K562 (cell line): ENCODE measurements around the gene IL13.

Experiments
- HNRNPL ChIP-seq: fragments of 200-400 bp; formaldehyde crosslinking; IDR thresholded peaks from 2 replicates; pipeline ENCODE4 v1.6.1; 2017; ENCODE audit warnings: low read depth, mild to moderate bottlenecking, low read length
- PURB ChIP-seq: sonication (generic); formaldehyde crosslinking; IDR thresholded peaks from 2 replicates; pipeline ENCODE4 v1.9.0; 2021; ENCODE audit warnings: low read depth, mild to moderate bottlenecking, missing genetic modification reagents
- ZFX ChIP-seq: sonication (generic); formaldehyde crosslinking; IDR thresholded peaks from 2 replicates; pipeline ENCODE4 v1.8.0; 2022; ENCODE audit warnings: mild to moderate bottlenecking, missing genetic modification reagents, moderate library complexity
- ZNF174 ChIP-seq: fragments of 250-450 bp; sonication (Bioruptor Pico); IDR thresholded peaks from 2 replicates; pipeline ENCODE4 v1.4.0; 2020; ENCODE audit warnings: mild to moderate bottlenecking
- TF ChIP-seq, protein P1 (sequence below), 3 experiments: IDR thresholded peaks in 2 of 3; conservative IDR thresholded peaks in 1 of 3; 2 replicates each; pipeline ENCODE4 v1.5.1; 2011 to 2012; ENCODE audit warnings: low read length in 3 of 3, mild to moderate bottlenecking in 3 of 3, control low read depth in 2 of 3, improper control_type of control experiment in 1 of 3, inconsistent platforms in 1 of 3, low read depth in 1 of 3, mixed read lengths in 1 of 3, moderate library complexity in 1 of 3; ENCODE audit not compliant: insufficient read depth in 2 of 3
- TF ChIP-seq, protein P2 (sequence below), 2 experiments: fragments of 450-650 bp; formaldehyde crosslinking in 1 of 2; IDR thresholded peaks; 2 replicates each; pipeline versions ENCODE4 v1.4.0 to v1.6.1; 2014 to 2020; ENCODE audit warnings: mild to moderate bottlenecking in 2 of 2, borderline replicate concordance in 1 of 2, low read depth in 1 of 2

GRCh38 chr5:132687995-132688394, 30.0 kb downstream of the IL13 start:
- TF ChIP-seq, protein P1, sequence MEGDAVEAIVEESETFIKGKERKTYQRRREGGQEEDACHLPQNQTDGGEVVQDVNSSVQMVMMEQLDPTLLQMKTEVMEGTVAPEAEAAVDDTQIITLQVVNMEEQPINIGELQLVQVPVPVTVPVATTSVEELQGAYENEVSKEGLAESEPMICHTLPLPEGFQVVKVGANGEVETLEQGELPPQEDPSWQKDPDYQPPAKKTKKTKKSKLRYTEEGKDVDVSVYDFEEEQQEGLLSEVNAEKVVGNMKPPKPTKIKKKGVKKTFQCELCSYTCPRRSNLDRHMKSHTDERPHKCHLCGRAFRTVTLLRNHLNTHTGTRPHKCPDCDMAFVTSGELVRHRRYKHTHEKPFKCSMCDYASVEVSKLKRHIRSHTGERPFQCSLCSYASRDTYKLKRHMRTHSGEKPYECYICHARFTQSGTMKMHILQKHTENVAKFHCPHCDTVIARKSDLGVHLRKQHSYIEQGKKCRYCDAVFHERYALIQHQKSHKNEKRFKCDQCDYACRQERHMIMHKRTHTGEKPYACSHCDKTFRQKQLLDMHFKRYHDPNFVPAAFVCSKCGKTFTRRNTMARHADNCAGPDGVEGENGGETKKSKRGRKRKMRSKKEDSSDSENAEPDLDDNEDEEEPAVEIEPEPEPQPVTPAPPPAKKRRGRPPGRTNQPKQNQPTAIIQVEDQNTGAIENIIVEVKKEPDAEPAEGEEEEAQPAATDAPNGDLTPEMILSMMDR (IDR thresholded peaks at IDR 0.05 in 2 of 3, conservative IDR thresholded peaks at IDR 0.05 in 1 of 3; ENCODE audit: insufficient read depth in 2 of 3, low read depth in 1 of 3, low read length in 3 of 3) = no peak
- TF ChIP-seq HNRNPL = no peak
- no peak for TF ChIP-seq ZNF174 (CRISPR knock-in tag)
- no peak for TF ChIP-seq PURB (CRISPR knock-in tag)
- TF ChIP-seq, protein P2, sequence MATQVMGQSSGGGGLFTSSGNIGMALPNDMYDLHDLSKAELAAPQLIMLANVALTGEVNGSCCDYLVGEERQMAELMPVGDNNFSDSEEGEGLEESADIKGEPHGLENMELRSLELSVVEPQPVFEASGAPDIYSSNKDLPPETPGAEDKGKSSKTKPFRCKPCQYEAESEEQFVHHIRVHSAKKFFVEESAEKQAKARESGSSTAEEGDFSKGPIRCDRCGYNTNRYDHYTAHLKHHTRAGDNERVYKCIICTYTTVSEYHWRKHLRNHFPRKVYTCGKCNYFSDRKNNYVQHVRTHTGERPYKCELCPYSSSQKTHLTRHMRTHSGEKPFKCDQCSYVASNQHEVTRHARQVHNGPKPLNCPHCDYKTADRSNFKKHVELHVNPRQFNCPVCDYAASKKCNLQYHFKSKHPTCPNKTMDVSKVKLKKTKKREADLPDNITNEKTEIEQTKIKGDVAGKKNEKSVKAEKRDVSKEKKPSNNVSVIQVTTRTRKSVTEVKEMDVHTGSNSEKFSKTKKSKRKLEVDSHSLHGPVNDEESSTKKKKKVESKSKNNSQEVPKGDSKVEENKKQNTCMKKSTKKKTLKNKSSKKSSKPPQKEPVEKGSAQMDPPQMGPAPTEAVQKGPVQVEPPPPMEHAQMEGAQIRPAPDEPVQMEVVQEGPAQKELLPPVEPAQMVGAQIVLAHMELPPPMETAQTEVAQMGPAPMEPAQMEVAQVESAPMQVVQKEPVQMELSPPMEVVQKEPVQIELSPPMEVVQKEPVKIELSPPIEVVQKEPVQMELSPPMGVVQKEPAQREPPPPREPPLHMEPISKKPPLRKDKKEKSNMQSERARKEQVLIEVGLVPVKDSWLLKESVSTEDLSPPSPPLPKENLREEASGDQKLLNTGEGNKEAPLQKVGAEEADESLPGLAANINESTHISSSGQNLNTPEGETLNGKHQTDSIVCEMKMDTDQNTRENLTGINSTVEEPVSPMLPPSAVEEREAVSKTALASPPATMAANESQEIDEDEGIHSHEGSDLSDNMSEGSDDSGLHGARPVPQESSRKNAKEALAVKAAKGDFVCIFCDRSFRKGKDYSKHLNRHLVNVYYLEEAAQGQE (IDR thresholded peaks at IDR 0.05; ENCODE audit: borderline replicate concordance) = no peak
- TF ChIP-seq, protein P2 (CRISPR knock-in tag; IDR thresholded peaks at IDR 0.05; ENCODE audit: low read depth) = no peak
- TF ChIP-seq ZFX (CRISPR knock-in tag) = no peak
